ENCODE results near the gene ASIC2.

ASIC2 gene

GRCh38 chr17:33142705-33143299 lies 150.3 kb downstream of the ASIC2 start:
- DNase-seq (ENCODE audit: low read depth) = peak; percentile 67
- H3K4me3 ChIP-seq (ENCODE audit: low read length) = no peak overlapping the region
- TF ChIP-seq, protein P1, sequence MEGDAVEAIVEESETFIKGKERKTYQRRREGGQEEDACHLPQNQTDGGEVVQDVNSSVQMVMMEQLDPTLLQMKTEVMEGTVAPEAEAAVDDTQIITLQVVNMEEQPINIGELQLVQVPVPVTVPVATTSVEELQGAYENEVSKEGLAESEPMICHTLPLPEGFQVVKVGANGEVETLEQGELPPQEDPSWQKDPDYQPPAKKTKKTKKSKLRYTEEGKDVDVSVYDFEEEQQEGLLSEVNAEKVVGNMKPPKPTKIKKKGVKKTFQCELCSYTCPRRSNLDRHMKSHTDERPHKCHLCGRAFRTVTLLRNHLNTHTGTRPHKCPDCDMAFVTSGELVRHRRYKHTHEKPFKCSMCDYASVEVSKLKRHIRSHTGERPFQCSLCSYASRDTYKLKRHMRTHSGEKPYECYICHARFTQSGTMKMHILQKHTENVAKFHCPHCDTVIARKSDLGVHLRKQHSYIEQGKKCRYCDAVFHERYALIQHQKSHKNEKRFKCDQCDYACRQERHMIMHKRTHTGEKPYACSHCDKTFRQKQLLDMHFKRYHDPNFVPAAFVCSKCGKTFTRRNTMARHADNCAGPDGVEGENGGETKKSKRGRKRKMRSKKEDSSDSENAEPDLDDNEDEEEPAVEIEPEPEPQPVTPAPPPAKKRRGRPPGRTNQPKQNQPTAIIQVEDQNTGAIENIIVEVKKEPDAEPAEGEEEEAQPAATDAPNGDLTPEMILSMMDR (IDR thresholded peaks at IDR 0.05; ENCODE audit: insufficient read depth, low read depth, low read length, missing control alignments) = no peak

DNA sequence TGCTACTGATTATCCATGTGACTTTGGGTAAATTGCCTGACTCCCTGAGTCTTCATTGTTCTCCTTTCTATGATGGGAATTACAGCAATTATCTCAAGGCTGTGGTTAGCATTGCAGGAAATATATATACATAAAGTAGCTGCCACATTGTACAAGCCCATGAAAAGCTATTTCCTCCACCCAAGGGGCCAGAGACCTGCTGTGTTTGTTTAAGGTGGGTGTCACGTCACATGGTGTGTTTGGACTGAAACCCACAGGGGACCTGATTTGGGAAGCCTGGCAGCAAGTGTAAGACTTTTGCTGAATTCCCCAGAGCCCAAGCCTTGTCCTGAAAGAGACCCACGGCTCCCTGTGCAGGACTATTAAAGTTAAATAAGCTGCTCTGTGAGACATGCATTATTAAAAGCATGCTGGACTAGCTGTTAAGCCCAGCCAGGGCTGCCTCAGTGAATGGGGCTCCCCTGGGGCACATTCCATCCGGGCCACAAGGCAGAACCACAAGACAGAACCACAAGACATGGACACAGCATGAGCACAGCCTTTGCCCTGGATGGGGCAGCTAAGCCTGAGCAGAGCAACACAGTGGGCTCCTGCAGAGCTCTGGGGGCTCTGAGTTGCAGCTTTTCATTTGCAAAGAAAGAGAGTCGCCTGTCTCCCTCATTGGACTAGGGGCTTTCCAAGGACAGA lies 152.5 kb downstream of the ASIC2 start:
- TF ChIP-seq, protein P1 (IDR thresholded peaks at IDR 0.05; ENCODE audit: insufficient read depth, low read depth, low read length, missing control alignments) = no peak
- no peak overlapping the region for H3K4me3 ChIP-seq (ENCODE audit: low read length)
- DNase-seq (ENCODE audit: low read depth) = no peak

GRCh38 chr17:33138627-33139026 lies 154.5 kb downstream of the ASIC2 start:
- no peak for DNase-seq (ENCODE audit: low read depth)
- H3K4me3 ChIP-seq (ENCODE audit: low read length) = no peak overlapping the region
- TF ChIP-seq, protein P1 (IDR thresholded peaks at IDR 0.05; ENCODE audit: insufficient read depth, low read depth, low read length, missing control alignments) = no peak

DNA sequence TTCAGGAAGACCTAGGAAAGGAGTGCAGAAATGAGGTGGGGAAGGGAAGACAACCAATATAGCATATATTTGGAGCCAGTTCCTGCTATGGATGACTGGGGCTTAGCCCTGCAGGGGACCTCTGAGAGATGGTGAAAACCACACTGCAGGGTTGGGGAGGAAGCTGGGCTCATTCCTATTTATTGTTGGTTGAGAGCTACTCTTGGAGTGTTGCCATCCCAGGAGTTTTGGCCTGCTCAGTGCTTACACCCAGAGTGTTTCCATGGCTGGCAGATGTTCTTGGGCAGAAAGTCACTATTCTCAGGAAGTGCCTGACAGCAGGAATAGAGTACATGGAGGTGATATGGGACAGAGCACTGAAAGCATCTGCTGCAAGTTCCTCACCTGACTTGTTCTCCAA lies 155.7 kb downstream of the ASIC2 start:
- no peak overlapping the region for H3K4me3 ChIP-seq (ENCODE audit: low read length)
- no peak for DNase-seq (ENCODE audit: low read depth)
- TF ChIP-seq, protein P1 (IDR thresholded peaks at IDR 0.05; ENCODE audit: insufficient read depth, low read depth, low read length, missing control alignments) = no peak

- no peak for DNase-seq (ENCODE audit: low read depth)
- TF ChIP-seq, protein P1 (IDR thresholded peaks at IDR 0.05; ENCODE audit: insufficient read depth, low read depth, low read length, missing control alignments) = no peak
Measured at GRCh38 chr17:33135691-33136090, 157.4 kb downstream of the ASIC2 start.

GRCh38 chr17:33131620-33132019 lies 161.5 kb downstream of the ASIC2 start:
- no peak overlapping the region for H3K4me3 ChIP-seq (ENCODE audit: low read length)
- DNase-seq (ENCODE audit: low read depth) = no peak
- TF ChIP-seq, protein P1 (IDR thresholded peaks at IDR 0.05; ENCODE audit: insufficient read depth, low read depth, low read length, missing control alignments) = no peak

More at GRCh38 chr17:33135691-33136090, 157.4 kb downstream of the ASIC2 start:
- H3K4me3 ChIP-seq (ENCODE audit: low read length) = no peak overlapping the region

DNA sequence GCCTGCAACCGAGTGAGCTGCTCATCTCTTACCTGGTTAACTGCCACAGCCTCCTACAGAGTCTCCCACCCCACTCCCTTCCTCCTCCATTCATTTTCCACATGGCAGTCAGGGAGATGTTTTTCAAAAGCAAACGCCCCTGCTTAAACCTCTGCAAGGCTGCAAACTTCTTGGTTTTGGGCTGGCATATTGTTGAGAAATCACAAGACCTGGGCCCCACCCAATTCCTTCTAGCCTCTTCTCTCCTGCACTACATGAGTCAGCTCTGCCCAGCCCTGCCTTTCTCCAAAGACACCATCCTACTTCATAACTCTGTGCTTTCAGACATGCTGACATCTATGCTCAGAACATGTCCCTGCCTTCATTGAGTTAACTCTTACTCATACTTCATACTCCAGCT lies 165.4 kb downstream of the ASIC2 start:
- peak; percentile 98 for DNase-seq (ENCODE audit: low read depth)
- TF ChIP-seq, protein P1 (IDR thresholded peaks at IDR 0.05; ENCODE audit: insufficient read depth, low read depth, low read length, missing control alignments) = no peak
- no peak overlapping the region for H3K4me3 ChIP-seq (ENCODE audit: low read length)
